Adrenal gland (tissue), 12 donors: ENCODE results near the gene KIAA1671. TPM values are rescaled to one million over a fixed set of nuclear protein-coding genes. Genes with fewer than 3 reads are reported as not detected.

Source experiments
- DNase-seq, 7 donors: peaks; one replicate each; pipeline ENCODE4 v3.0.0-alpha.2; 2019 to 2020
- H3K27ac ChIP-seq, 5 donors: fragments of 200-600 bp; sonication (generic) in 4 of 5; 1 replicate in 3 of 5; 2 replicates in 2 of 5; pipeline versions ENCODE4 v1.5.1 to v1.8.0; 2016 to 2020; ENCODE audit warnings: mild to moderate bottlenecking in 1 of 5
- H3K27me3 ChIP-seq: fragments of 200-600 bp; 2 replicates; pipeline ENCODE4 v1.8.0; 2021
- H3K36me3 ChIP-seq, 2 donors: fragments of 200-600 bp; replicated peaks in 1 of 2; 1 replicate in 1 of 2; 2 replicates in 1 of 2; pipeline versions ENCODE4 v1.5.1 to v1.8.0; 2018 to 2022
- H3K4me1 ChIP-seq, 2 donors: fragments of 200-600 bp; replicated peaks in 1 of 2; 1 replicate in 1 of 2; 2 replicates in 1 of 2; pipeline versions ENCODE4 v1.5.1 to v1.8.0; 2018 to 2021
- H3K4me3 ChIP-seq, 4 donors: fragments of 200-600 bp; sonication (generic) in 3 of 4; one replicate each; pipeline ENCODE4 v1.5.1; 2016 to 2018
- H3K9me3 ChIP-seq, 3 donors: fragments of 200-600 bp; sonication (generic) in 1 of 3; replicated peaks in 1 of 3; 1 replicate in 2 of 3; 2 replicates in 1 of 3; pipeline versions ENCODE4 v1.5.1 to v1.8.0; 2016 to 2021
- POLR2A ChIP-seq, 2 donors: fragments of 450-650 bp; IDR thresholded peaks; one replicate each; pipeline ENCODE4 v1.6.1; 2017; ENCODE audit warnings: antibody characterized with exemption in 2 of 2, mild to moderate bottlenecking in 2 of 2, moderate library complexity in 1 of 2
- WGBS, 4 donors: extraction: QIAGEN DNeasy Blood & Tissue Kit in 2 of 4; methylation state at CpG; one replicate each; pipeline versions ENCODE4 v1.1.5 to v1.1.7; 2013 to 2017; 5-methylcytosine and 5-hydroxymethylcytosine counted together
- intact Hi-C, 2 donors: fragments of 100-400 bp; cut with DNase I; formaldehyde crosslinking; loops; one replicate each; pipeline versions ENCODE4 v1.14.1 to v1.15.0; 2022 to 2023
- polyA plus RNA-seq, 3 donors: library from polyadenylated mRNA; stranded (reverse); fragments of 200-250 nt in 2 of 3; fragments of 350-450 nt in 1 of 3; fragmentation: Illumina TruSeq in 1 of 3; extraction: RNeasy Lipid Tissue Mini Kit (QIAGEN cat#74804) in 1 of 3; gene quantifications; one replicate each; pipeline ENCODE4 v1.2.3, GENCODE V29; 2013 to 2014
- total RNA-seq, 9 donors: library from RNA; depleted of rRNA in 4 of 9; stranded (reverse); fragments of >200 nt in 4 of 9; fragments of 120-200 nt in 1 of 9; fragmentation: NEBNext Ultra II Directional in 1 of 9; extraction: Animal tissue kit (Norgen Biotek cat#: 25700) in 1 of 9; gene quantifications; one replicate each; pipeline versions ENCODE4 v1.1.0 to v1.2.4, GENCODE V29; 2013 to 2023
- TF ChIP-seq, protein P1 (sequence below), 6 experiments: fragments of 450-650 bp in 4 of 6; fragments of 200-600 bp in 2 of 6; sonication (generic) in 1 of 6; IDR thresholded peaks; 1 replicate in 5 of 6; 2 replicates in 1 of 6; pipeline versions ENCODE4 v1.5.1 to v1.8.0; 2016 to 2021; ENCODE audit warnings: antibody characterized with exemption in 6 of 6, mild to moderate bottlenecking in 2 of 6, moderate library complexity in 1 of 6
- donor health status: healthy with polysubstance abuse.
- donor health status: Bipolar disorder and iron deficiency.
- donor health status: DM: yes; HTN: yes; CAD: no.
- donor health status: DM: no; HTN: no; CAD: no.
- donor health status: DM: no; HTN: no; CAD: no.
- donor health status: DM: yes; HTN: yes; CAD: no.

KIAA1671 gene
- total and polyA plus RNA-seq, 12 donors = 5.3 to 71.0 (median 45.8) TPM

DNA sequence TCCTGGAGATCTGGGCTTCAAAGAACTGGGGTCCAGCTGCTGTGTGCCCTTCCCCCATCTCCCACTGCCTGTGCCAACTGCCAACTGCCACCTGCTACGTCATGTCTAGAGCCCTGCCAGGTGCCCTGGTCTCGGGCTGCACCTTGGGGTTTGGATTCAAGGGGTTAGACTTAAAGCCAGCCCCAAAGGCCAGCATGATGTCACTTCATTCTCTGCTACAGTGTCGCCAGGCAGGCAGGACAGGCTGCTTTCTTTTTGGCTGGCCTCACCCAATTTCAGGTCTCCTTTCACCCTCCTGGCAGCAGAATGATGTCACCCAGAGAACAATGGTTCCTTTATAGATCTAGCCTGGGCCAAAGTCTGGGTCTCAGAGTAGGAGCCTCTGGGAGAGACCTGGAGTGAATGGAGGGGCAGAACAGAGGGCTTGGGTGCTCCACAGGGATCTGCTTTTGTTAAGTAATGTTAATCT lies 167.6 kb downstream of the KIAA1671 start:
- 32 to 40% (median 38%) methylated on average over 1 to 3 of the region's 3 CpGs for WGBS, 4 donors
- intact Hi-C loops = no loop called here
- H3K4me3 ChIP-seq = peak overlapping the region in 1 of 4 donors; percentile 0
- no peaks in the 10 kb centered on the region for H3K9me3 ChIP-seq
- no peak for TF ChIP-seq POLR2A (IDR thresholded peaks at IDR 0.05)
- TF ChIP-seq, protein P1, sequence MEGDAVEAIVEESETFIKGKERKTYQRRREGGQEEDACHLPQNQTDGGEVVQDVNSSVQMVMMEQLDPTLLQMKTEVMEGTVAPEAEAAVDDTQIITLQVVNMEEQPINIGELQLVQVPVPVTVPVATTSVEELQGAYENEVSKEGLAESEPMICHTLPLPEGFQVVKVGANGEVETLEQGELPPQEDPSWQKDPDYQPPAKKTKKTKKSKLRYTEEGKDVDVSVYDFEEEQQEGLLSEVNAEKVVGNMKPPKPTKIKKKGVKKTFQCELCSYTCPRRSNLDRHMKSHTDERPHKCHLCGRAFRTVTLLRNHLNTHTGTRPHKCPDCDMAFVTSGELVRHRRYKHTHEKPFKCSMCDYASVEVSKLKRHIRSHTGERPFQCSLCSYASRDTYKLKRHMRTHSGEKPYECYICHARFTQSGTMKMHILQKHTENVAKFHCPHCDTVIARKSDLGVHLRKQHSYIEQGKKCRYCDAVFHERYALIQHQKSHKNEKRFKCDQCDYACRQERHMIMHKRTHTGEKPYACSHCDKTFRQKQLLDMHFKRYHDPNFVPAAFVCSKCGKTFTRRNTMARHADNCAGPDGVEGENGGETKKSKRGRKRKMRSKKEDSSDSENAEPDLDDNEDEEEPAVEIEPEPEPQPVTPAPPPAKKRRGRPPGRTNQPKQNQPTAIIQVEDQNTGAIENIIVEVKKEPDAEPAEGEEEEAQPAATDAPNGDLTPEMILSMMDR (IDR thresholded peaks at IDR 0.05) = no peak
- peak overlapping the region in 4 of 5 donors; percentile 64 to 87 (median 73) for H3K27ac ChIP-seq
- H3K27me3 ChIP-seq = no peaks in the 10 kb centered on the region
- H3K4me1 ChIP-seq = peaks cover 19 to 23% of the 10 kb centered on the region in 2 donors
- peak in 6 of 7 donors; percentile 34 to 78 (median 66) for DNase-seq
- no peaks in the 10 kb centered on the region for H3K36me3 ChIP-seq

DNA sequence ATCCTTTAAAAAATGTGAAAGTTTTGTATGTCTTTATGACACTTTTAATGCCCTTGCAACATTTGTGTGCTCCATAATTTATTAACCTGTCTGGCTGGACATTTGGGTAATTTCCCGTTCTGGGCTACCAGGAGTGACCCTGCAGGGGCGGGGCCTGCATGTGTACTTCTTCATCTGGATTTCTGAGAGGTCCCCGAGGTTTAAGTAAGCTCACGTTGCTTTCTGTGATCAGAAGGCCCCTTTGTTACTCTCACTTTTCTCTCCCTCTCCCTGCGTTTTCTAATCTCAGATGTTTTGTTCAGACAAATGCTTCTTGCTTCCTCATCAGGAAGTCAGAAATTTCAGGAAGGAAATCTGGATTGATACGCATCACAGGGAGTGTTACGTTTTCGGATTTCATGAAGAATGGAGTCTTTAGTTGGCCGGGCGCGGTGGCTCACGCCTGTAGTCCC lies 168.3 kb downstream of the KIAA1671 start:
- intact Hi-C loops = no loop called here
- no peaks in the 10 kb centered on the region for H3K36me3 ChIP-seq
- DNase-seq = peak in 6 of 7 donors; percentile 59 to 87 (median 68)
- H3K27ac ChIP-seq = peak overlapping the region in 4 of 5 donors; percentile 64 to 87 (median 73)
- 47 to 57% (median 47%) methylated on average over 12 of the region's 12 CpGs for WGBS, 4 donors
- H3K4me3 ChIP-seq = peak overlapping the region in 1 of 4 donors; percentile 0
- H3K27me3 ChIP-seq = no peaks in the 10 kb centered on the region
- H3K4me1 ChIP-seq = peaks cover 14 to 17% of the 10 kb centered on the region in 2 donors
- no peak for TF ChIP-seq POLR2A (IDR thresholded peaks at IDR 0.05)
- TF ChIP-seq, protein P1 (IDR thresholded peaks at IDR 0.05) = no peak
- H3K9me3 ChIP-seq = no peaks in the 10 kb centered on the region

DNA sequence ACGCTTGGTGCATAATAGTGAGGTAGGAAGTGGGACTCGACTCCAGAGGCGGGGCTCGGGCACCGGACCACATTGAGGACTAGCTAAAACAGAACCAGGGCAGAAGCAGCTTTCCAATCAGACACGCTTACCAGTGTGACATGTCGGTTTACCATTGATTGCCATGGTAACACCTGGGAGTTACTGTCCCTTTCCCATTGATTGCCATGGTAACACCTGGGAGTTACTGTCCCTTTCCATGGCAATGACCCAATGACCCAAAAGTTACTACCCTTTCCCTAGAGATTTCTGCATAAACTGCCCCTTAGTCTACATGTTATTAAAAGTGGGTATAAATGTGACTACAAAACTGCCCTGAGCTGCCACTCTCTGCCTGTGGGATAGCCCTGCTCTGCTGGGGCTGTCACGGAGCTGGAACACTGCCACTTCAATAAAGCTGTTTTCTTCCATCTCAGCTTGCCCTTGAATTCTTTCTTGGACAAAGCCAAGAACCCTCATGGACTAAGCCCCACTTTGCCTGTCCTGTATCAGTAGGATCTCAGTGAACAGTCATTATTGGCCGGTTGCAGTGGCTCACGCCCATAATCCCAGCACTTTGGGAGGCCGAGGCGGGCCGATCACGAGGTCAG lies 169.7 kb downstream of the KIAA1671 start:
- peak overlapping the region in 3 of 5 donors; percentile 46 to 73 (median 50) for H3K27ac ChIP-seq
- H3K36me3 ChIP-seq = no peaks in the 10 kb centered on the region
- DNase-seq = peak in 5 of 7 donors; percentile 40 to 75 (median 64)
- TF ChIP-seq, protein P1 (IDR thresholded peaks at IDR 0.05) = no peak
- WGBS, 4 donors = 83 to 89% (median 84%) methylated on average over 14 of the region's 14 CpGs
- H3K9me3 ChIP-seq = no peaks in the 10 kb centered on the region
- H3K4me1 ChIP-seq = peaks cover 14 to 17% of the 10 kb centered on the region in 2 donors
- no peak overlapping the region for H3K4me3 ChIP-seq
- intact Hi-C loops = no loop called here
- H3K27me3 ChIP-seq = no peaks in the 10 kb centered on the region

DNA sequence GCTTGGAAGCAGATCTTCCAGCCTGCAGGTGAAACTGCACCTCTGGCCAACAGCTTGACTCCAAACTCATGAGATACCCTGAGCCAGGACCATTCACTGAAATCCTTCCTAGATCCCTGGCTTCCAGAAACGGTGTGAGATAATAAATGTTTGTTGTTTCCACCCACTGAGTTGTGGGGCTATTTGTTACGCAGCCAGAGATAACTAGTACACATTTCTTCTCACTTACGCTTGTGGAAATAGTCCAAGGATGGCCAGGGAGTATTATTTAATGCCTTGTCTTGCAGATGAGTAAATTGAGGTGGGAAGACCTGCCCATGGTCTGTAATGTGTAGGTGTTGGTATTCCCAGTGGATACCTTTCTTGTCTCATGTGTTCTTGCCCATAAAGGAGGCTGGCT lies 171.2 kb downstream of the KIAA1671 start:
- no peaks in the 10 kb centered on the region for H3K27me3 ChIP-seq
- 92 to 97% (median 96%) methylated on average over 3 of the region's 3 CpGs for WGBS, 4 donors
- DNase-seq = no peak
- H3K27ac ChIP-seq = no peak overlapping the region
- peaks cover 14 to 17% of the 10 kb centered on the region in 2 donors for H3K4me1 ChIP-seq
- H3K9me3 ChIP-seq = no peaks in the 10 kb centered on the region
- TF ChIP-seq, protein P1 (IDR thresholded peaks at IDR 0.05) = no peak
- no peak for TF ChIP-seq POLR2A (IDR thresholded peaks at IDR 0.05)
- no peaks in the 10 kb centered on the region for H3K36me3 ChIP-seq
- intact Hi-C loops = no loop called here
- H3K4me3 ChIP-seq = no peak overlapping the region
